ENCODE measurements around the gene EFCAB8. TPM values are rescaled to one million over a fixed set of nuclear protein-coding genes. Genes with fewer than 3 reads are reported as not detected.

The EFCAB8 gene
- total RNA-seq, 1 experiment from 2014 or later = 0.09 TPM

- Histone ChIP-seq H2BK15ac (ENCODE audit: low read depth, low read length) (no peak overlapping the region), H3K9ac (ENCODE audit: extremely low read depth, insufficient read length, low read length) (no peak overlapping the region), H3K79me2 (ENCODE audit: insufficient read depth, low read length) (no peaks in the 10 kb centered on the region), H4K91ac (ENCODE audit: insufficient read length, low read depth, low read length) (no peak overlapping the region), H3K4me2 (ENCODE audit: insufficient read depth, insufficient read length, low read length) (no peak overlapping the region), H3K23me2 (ENCODE audit: insufficient read length, low read depth, low read length, poor library complexity, severe bottlenecking) (no peaks in the 10 kb centered on the region), H2AK5ac (ENCODE audit: insufficient read length, low read length) (no peak overlapping the region), H3K9me3 (ENCODE audit: control insufficient read depth, low read depth, low read length) (no peaks in the 10 kb centered on the region), H2BK120ac (ENCODE audit: low read depth, low read length, poor library complexity, severe bottlenecking) (no peak overlapping the region), H2AFZ (ENCODE audit: low read length) (no peak overlapping the region), H3K23ac (ENCODE audit: insufficient read length, low read depth, low read length) (no peak overlapping the region), H3K4ac (ENCODE audit: low read depth, low read length) (no peak overlapping the region), H3K27ac (ENCODE audit: insufficient read length, low read depth, low read length) (no peak overlapping the region), H4K8ac (replicated peaks; ENCODE audit: insufficient read length, low read depth, low read length) (no peak overlapping the region), H4K20me1 (ENCODE audit: control insufficient read depth, insufficient read depth, insufficient read length) (no peaks in the 10 kb centered on the region), H2BK12ac (ENCODE audit: insufficient read length, low read depth, low read length) (no peak overlapping the region), H3K27me3 (ENCODE audit: insufficient read depth, low read length) (no peaks in the 10 kb centered on the region; the same call in 1 of the 2 replicates), H2BK20ac (ENCODE audit: low read depth, low read length, poor library complexity, severe bottlenecking) (no peak overlapping the region), H3T11ph (ENCODE audit: low read length) (no peak overlapping the region), H3K18ac (ENCODE audit: insufficient read length, low read depth, low read length) (no peak overlapping the region), H3K14ac (ENCODE audit: insufficient read depth, low read length) (no peak overlapping the region), H3K56ac (ENCODE audit: insufficient read length, low read depth, low read length) (no peak overlapping the region), H3K4me1 (ENCODE audit: insufficient read depth, low read length) (no peaks in the 10 kb centered on the region), H2BK5ac (ENCODE audit: insufficient read length, low read length) (no peak overlapping the region), H4K5ac (ENCODE audit: insufficient read length, low read depth, low read length) (no peak overlapping the region), H3K79me1 (ENCODE audit: insufficient read depth, low read depth, low read length, poor library complexity, severe bottlenecking) (no peaks in the 10 kb centered on the region)
- no peak for TF ChIP-seq CTCF (conservative IDR thresholded peaks at IDR 0.05)
- H3K4me3 Mint-ChIP-seq = no peak overlapping the region
- H3K36me3 Mint-ChIP-seq (ENCODE audit: insufficient read depth in 1 of 3, low read depth in 3 of 3) = no peaks in the 10 kb centered on the region; a peak in 1 of 7 replicates
- no CpG with 5 or more reads among the region's 4 CpGs for WGBS (ENCODE audit: extremely low coverage, insufficient read length, low lambda C conversion rate)
- no peaks in the 10 kb centered on the region for H3K4me1 Mint-ChIP-seq
- no peaks in the 10 kb centered on the region; a peak in 2 of 5 replicates for H3K9me3 Mint-ChIP-seq
- DNase-seq = no peak
- no peak overlapping the region for H3K27ac Mint-ChIP-seq
- H3K27me3 Mint-ChIP-seq (ENCODE audit: low read depth) = peaks cover 37% of the 10 kb centered on the region
Measured at GRCh38 chr20:32966382-32966781, 107.7 kb downstream of the EFCAB8 start.

All from H9 (cell line).